Mesodermal cell (in vitro differentiated cells): Measurements from ENCODE around the gene SCN7A.
"Not testable (repeated sequence)": the region's sequence is repeated elsewhere in the genome, so short reads cannot be mapped to it uniquely, and the experiment has no call there.

Experiments
- H3K27ac ChIP-seq: 2 replicates; pipeline ENCODE4 v1.7.0; 2013; ENCODE audit warnings: mild to moderate bottlenecking, low read depth, low read length, moderate library complexity; ENCODE audit not compliant: severe bottlenecking
- H3K36me3 ChIP-seq: 2 replicates; pipeline ENCODE4 v1.7.1; 2013; ENCODE audit warnings: mild to moderate bottlenecking, low read length, moderate library complexity; ENCODE audit not compliant: control insufficient read depth, insufficient read depth
- H3K4me1 ChIP-seq: one replicate; pipeline ENCODE4 v1.7.1; 2013; ENCODE audit warnings: mild to moderate bottlenecking, low read length; ENCODE audit not compliant: insufficient read depth, control insufficient read depth, poor library complexity, severe bottlenecking
- H3K4me3 ChIP-seq: 2 replicates; pipeline ENCODE4 v1.7.0; 2013; ENCODE audit warnings: low read length, control low read depth, mild to moderate bottlenecking; ENCODE audit not compliant: insufficient read depth, poor library complexity, severe bottlenecking; ENCODE audit errors: extremely low read depth
- H3K9me3 ChIP-seq: 2 replicates; pipeline ENCODE4 v1.7.1; 2013; ENCODE audit warnings: mild to moderate bottlenecking, low read length, moderate library complexity; ENCODE audit not compliant: control insufficient read depth
- WGBS, 2 experiments: methylation state at CpG; one replicate each; pipeline ENCODE4 v1.1.5; 2013; ENCODE audit warnings: missing lambda C conversion rate in 2 of 2; ENCODE audit not compliant: insufficient coverage in 2 of 2; 5-methylcytosine and 5-hydroxymethylcytosine counted together

The SCN7A gene

GRCh38 chr2:166499281-166499680, 5.2 kb upstream of the SCN7A start:
- WGBS, 2 experiments: no CpG with 5 or more reads among the region's 1 CpG
- no peaks in the 10 kb centered on the region for H3K4me1 ChIP-seq
- H3K36me3 ChIP-seq: no peaks in the 10 kb centered on the region
- H3K27ac ChIP-seq: no peak overlapping the region
- H3K9me3 ChIP-seq: no peaks in the 10 kb centered on the region
- no peak overlapping the region for H3K4me3 ChIP-seq

GRCh38 chr2:166491461-166491860, 2.6 kb downstream of the SCN7A start:
- 100% methylated on average over 1 of the region's 1 CpG; no CpG with 5 or more reads in 1 of the 2 experiments for WGBS, 2 experiments
- Histone ChIP-seq H3K36me3 (no peaks in the 10 kb centered on the region), H3K27ac (no peak overlapping the region), H3K4me3 (no peak overlapping the region), H3K9me3 (no peaks in the 10 kb centered on the region), H3K4me1 (no peaks in the 10 kb centered on the region)

GRCh38 chr2:166487171-166487570, 6.9 kb downstream of the SCN7A start:
- Histone ChIP-seq H3K9me3 (no peaks in the 10 kb centered on the region), H3K4me1 (no peaks in the 10 kb centered on the region), H3K36me3 (no peaks in the 10 kb centered on the region), H3K4me3 (no peak overlapping the region), H3K27ac (no peak overlapping the region)
- WGBS, 2 experiments: no CpG with 5 or more reads among the region's 1 CpG

- no peaks in the 10 kb centered on the region for H3K36me3 ChIP-seq
- H3K4me1 ChIP-seq: no peaks in the 10 kb centered on the region
- H3K27ac ChIP-seq: no peak overlapping the region
- no peak overlapping the region for H3K4me3 ChIP-seq
- WGBS, 2 experiments: 85 to 89% methylated on average over 4 of the region's 5 CpGs
- no peaks in the 10 kb centered on the region for H3K9me3 ChIP-seq
Observed at GRCh38 chr2:166485558-166486178, 8.4 kb downstream of the SCN7A start.

GRCh38 chr2:166472332-166472731, 21.7 kb downstream of the SCN7A start:
- Histone ChIP-seq H3K4me1 (no peaks in the 10 kb centered on the region), H3K36me3 (no peaks in the 10 kb centered on the region), H3K4me3 (no peak overlapping the region), H3K9me3 (no peaks in the 10 kb centered on the region), H3K27ac (no peak overlapping the region)
- no CpG with 5 or more reads among the region's 2 CpGs for WGBS, 2 experiments

- H3K36me3 ChIP-seq: no peaks in the 10 kb centered on the region
- no peak overlapping the region for H3K27ac ChIP-seq
- H3K9me3 ChIP-seq: no peaks in the 10 kb centered on the region
- H3K4me1 ChIP-seq: no peaks in the 10 kb centered on the region
- WGBS, 2 experiments: 80% methylated on average over 2 of the region's 5 CpGs; no CpG with 5 or more reads in 1 of the 2 experiments
- H3K4me3 ChIP-seq: no peak overlapping the region
Observed at GRCh38 chr2:166468124-166469024, 25.7 kb downstream of the SCN7A start.

- Histone ChIP-seq H3K4me1 (no peaks in the 10 kb centered on the region), H3K9me3 (no peaks in the 10 kb centered on the region), H3K27ac (no peak overlapping the region), H3K36me3 (no peaks in the 10 kb centered on the region), H3K4me3 (no peak overlapping the region)
- WGBS, 2 experiments: no CpG with 5 or more reads among the region's 1 CpG
Observed at GRCh38 chr2:166464187-166464586, 29.9 kb downstream of the SCN7A start.

GRCh38 chr2:166463640-166464039, 30.4 kb downstream of the SCN7A start:
- Histone ChIP-seq H3K4me3 (no peak overlapping the region), H3K9me3 (no peaks in the 10 kb centered on the region), H3K36me3 (no peaks in the 10 kb centered on the region), H3K4me1 (no peaks in the 10 kb centered on the region), H3K27ac (no peak overlapping the region)
- 82 to 95% methylated on average over 4 of the region's 5 CpGs for WGBS, 2 experiments

- Histone ChIP-seq H3K4me3 (no peak overlapping the region), H3K9me3 (no peaks in the 10 kb centered on the region), H3K36me3 (no peaks in the 10 kb centered on the region), H3K4me1 (no peaks in the 10 kb centered on the region), H3K27ac (no peak overlapping the region)
- WGBS, 2 experiments: no CpG with 5 or more reads among the region's 1 CpG
Observed at GRCh38 chr2:166458674-166459073, 35.4 kb downstream of the SCN7A start.

- H3K27ac ChIP-seq, H3K9me3 ChIP-seq, H3K36me3 ChIP-seq, H3K4me3 ChIP-seq, H3K4me1 ChIP-seq: not testable (repeated sequence)
- 90% methylated on average over 2 of the region's 4 CpGs; no CpG with 5 or more reads in 1 of the 2 experiments for WGBS, 2 experiments
Observed at GRCh38 chr2:166455823-166456222, 38.2 kb downstream of the SCN7A start.
